ENCODE measurements around the gene TSPAN11.

- TF ChIP-seq TCF7 (CRISPR knock-in tag; IDR thresholded peaks at IDR 0.05; ENCODE audit: low read depth) = no peak
- no peak for TF ChIP-seq IRF1 (CRISPR knock-in tag; IDR thresholded peaks at IDR 0.05)
- TF ChIP-seq HMGXB4 (CRISPR knock-in tag; IDR thresholded peaks at IDR 0.05) = no peak
- TF ChIP-seq ZBTB21 (CRISPR knock-in tag; IDR thresholded peaks at IDR 0.05; ENCODE audit: borderline replicate concordance) = no peak
- TF ChIP-seq USF2 (CRISPR knock-in tag; IDR thresholded peaks at IDR 0.05) = no peak
- no peak for TF ChIP-seq CBFB (CRISPR knock-in tag; IDR thresholded peaks at IDR 0.05; ENCODE audit: low read depth)
- TF ChIP-seq CTCF (IDR thresholded peaks at IDR 0.05) = no peak
- no peak for TF ChIP-seq ETV6 (CRISPR knock-in tag; IDR thresholded peaks at IDR 0.05)
- TF ChIP-seq E2F5 (CRISPR knock-in tag; IDR thresholded peaks at IDR 0.05) = no peak
- TF ChIP-seq ZSCAN18 (CRISPR knock-in tag; IDR thresholded peaks at IDR 0.05) = no peak
- TF ChIP-seq USF1 (CRISPR knock-in tag; IDR thresholded peaks at IDR 0.05) = no peak
- TF ChIP-seq JUN (CRISPR knock-in tag; IDR thresholded peaks at IDR 0.05) = no peak
- no peak for TF ChIP-seq SP1 (CRISPR knock-in tag; conservative IDR thresholded peaks at IDR 0.05)
- no peak for TF ChIP-seq ZNF512 (CRISPR knock-in tag; IDR thresholded peaks at IDR 0.05; ENCODE audit: borderline replicate concordance)
These were observed 669 bp downstream of the TSPAN11 start for GRCh38 chr12:30927222-30927611.
